ENCODE results near the gene VANGL1.

Gene VANGL1

DNA sequence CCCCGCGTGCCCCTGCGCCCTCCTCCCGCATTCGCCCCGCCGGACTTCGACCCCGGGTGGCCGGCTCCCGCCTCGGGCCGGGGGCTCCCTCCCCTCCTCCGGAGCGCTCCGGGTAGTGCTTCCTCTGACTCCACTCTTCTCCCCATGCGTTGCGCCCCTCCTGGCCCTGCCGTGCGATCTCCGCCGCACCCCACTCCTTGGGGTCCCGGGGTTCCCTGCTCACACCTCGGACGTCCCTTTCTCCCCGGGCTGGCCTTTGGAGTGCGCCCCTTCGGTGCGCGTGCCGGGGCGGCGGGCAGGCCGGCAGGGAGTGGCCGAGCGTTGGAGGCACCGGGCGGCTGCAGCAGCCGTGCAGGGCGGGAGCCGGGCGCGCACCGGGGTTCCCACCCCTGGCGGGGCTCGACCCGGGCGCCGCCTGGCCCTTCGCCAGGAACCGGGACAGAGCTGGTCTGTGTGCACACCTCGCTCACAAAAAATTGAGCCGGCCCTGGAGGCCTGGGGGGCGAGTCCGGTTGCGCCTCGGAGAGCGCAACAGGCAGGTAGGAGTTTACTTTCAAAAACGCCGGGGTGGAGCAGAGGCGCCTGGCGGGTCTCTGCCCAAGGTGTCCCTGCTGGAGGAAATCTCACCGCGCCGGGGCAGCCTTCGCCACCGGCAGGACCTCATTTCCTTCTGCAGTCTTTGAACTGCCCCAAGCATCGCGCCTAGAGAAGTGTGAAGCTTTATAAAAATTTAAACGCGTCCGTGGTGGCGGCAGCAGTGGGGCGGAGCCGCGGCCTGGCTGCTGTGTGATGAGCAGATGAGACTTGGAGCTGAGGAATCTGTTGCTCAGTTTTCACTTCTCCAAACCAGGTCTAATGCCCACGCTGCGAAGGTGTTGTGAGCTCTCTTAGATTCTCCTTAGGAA, 650 bp downstream of the VANGL1 start:
- peak overlapping the region; percentile 81 for H3K4me3 ChIP-seq (ENCODE audit: low read length)
- DNase-seq (ENCODE audit: low read depth, low spot score): no peak

DNA sequence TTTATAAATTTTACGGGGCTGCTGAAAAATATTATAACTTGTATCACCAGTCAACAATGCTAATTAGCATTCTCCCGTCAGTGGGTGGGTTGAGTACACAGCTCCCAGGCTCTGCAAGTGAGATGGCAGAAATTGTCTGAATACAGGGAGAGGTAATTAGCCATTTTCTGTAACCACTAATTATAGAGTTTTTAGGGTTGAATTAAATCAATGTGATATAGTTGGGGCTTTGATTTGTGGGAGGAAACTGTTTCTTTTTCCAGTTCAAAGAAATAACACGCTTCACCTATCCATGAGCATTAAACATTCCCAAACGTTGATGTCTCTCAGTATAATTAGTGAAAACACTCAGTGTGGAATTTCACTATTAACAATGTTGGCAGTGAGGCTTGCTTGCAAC, 1.5 kb downstream of the VANGL1 start:
- DNase-seq (ENCODE audit: low read depth, low spot score): no peak
- H3K4me3 ChIP-seq (ENCODE audit: low read length): peak overlapping the region; percentile 81

DNA sequence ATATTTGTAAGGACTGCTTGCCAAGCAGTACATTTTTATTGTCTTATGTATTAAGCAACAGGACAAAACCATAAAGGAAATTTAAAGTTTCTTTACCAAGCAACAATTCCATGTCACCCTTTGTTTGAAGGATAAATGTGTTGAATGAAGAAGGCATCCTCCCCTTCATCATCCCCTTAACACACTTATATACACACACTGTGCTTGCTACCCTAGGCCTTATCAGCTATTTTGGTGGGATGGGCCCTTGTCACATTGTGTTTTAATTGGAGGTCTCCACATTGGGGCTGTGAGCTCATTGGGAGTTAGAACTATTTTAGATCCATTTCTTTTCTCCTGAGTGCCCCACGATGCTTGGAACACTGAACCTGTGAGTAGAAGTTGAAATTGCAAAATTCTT, 1.9 kb downstream of the VANGL1 start:
- no peak for DNase-seq (ENCODE audit: low read depth, low spot score)
- peak overlapping the region; percentile 81 for H3K4me3 ChIP-seq (ENCODE audit: low read length)

DNA sequence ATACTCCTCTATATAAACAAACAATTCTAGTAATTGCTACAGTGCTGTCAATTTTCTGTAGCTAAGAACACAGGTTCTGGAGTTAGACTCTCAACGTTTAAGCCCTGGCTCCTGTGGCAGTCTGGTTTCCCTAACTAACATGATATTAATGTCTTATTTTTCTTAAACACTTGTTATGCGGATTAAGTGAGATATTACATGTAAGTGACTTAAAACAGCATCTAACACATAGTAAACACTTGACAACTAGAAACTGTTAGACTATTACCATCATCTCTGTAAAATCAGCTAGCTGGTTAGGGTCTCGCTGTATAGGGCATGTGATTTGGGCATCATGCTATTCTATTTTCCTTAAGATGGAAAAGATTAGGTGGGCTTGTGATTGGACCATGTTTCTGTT, 2.3 kb downstream of the VANGL1 start:
- no peak for DNase-seq (ENCODE audit: low read depth, low spot score)
- H3K4me3 ChIP-seq (ENCODE audit: low read length): peak overlapping the region; percentile 81

DNA sequence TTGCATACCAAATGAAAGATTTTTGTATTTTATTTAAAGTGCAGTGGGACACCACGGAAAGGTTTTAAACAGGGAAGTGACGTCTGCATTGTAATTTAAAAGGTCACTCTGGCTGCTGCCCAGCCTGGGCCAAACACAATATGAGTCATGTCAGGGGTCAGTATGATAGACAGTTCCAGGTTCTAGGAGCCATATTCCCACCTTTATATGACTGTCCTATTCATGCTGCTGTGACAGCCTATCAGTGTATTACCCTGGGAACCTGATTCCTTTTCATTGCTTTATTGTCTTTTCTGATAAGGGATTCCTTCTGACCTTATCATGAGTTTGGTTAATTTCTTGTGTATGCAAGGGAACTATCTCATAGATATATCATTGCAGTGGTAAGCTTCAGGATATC, 5.3 kb downstream of the VANGL1 start:
- peak overlapping the region; percentile 38 for H3K4me3 ChIP-seq (ENCODE audit: low read length)
- DNase-seq (ENCODE audit: low read depth, low spot score): no peak

DNA sequence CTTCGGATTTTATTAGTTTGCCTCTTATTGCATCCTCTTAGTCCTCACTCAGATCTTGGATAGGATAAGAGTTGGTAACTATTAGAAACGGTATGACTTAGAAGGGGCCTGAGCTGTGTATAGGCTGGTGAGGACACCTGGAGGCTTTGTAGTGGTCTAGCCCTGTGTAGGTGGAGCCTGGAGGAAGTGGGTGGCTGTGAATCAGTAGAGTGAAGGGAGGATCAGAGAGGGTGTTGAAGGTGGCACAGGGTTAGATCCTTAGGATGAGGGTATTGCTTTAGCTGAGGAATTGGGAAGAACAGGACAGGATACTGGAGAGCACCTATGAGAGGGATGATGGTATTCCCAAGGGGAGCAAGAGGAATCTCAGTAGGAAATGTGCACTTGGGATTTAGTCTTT, 5.7 kb downstream of the VANGL1 start:
- DNase-seq (ENCODE audit: low read depth, low spot score): peak; percentile 97
- H3K4me3 ChIP-seq (ENCODE audit: low read length): peak overlapping the region; percentile 54

DNA sequence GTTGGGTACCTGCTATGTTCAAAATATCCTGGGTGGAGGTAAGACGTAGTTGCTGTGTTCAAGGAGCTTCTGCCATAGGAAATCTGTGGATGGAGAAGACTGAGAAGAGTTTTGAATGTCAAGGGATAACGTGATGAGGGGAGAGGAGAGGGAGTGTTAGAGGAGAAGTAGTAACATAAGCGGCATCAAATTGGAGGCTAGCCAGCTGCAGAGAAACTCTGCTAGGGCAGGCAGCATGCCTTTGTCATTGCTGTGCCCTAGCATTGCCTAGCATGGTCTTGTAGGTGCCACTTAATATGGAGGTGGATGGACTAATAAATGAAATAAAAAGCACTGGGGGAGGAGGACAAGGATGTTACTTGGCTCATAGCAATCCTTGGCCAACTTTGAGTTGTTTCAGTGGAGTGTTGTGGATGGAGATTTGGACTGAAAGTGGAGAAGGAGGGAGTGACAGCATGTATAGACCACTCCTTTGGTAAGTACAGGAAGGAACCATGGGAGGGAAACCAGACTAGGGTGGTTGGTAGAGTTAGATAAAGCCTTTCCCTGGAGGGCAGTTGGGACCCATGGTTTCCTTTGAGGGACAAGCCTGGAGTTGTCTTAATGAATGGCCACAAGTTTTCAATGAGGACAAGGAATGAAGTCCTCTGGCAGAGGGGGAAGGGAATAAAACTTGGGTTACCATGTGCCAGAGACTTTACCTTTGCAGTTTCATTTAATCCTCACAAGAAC, 6.3 kb downstream of the VANGL1 start:
- peak overlapping the region; percentile 54 for H3K4me3 ChIP-seq (ENCODE audit: low read length)
- DNase-seq (ENCODE audit: low read depth, low spot score): no peak

DNA sequence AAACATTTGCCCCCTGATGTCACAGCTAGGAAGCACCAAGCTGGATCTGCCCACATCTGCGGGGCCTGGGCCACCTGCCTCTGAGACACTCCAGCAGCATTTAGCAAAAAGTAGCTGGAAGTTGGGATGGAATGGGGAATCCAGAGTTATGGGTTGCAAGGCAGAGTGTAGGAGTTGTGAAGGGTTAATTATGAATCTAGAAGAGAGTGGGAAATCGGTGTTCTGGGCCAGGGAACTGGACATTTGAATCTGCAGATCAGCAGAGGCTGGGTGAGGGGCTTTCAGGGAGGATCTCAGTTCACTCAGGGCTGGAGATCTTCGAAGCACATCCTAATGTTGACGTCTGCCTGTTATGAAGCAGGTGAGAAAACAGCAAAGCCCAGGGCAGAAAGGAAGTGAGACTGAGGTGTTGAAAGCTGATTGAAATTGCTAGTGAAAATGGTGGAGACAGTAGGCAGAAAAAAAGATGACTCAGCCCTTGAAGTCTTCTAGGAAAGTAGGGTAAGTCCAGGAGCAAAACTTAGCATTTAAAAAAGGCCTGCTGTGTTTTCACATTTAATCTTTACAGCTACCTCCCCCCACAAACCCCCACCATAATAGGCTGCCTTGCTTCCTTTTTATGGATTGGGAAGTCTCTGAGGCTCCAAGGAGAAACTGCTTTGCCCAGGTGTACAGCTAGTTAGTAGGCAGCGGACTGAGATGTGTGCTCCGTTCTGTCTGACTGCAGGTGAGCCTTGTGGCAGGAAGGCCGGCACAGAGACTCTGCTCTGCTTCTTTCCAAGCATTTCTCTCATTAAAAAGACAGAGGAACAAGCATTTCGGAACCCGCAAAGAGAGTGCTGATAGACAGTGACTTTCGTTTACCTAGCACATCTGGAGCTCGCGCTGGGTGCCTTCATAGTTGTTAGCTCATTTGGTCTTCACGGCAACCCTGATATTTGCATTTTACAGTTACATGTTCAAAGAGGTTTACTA, 7.2 kb downstream of the VANGL1 start:
- H3K4me3 ChIP-seq (ENCODE audit: low read length): peak overlapping the region; percentile 54

DNA sequence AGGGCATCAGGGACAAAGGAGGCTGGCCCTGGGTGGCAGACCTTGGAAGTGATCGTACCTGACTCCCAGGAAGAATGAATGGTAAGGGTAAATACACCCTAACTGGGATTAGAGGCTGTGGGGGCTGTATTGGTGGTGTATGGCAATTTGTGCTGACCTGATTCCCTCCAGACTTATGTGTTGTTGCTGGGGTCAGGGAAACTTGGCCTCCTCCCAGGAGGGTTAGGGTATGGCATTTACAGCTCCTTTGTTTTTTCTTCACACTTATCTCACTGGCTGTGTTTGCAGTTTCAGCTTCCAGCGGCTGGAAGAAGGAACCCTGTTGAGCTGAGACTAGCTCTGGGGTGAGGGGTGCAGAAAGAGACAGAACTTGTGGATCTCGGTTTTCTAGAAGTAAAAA, 8.2 kb downstream of the VANGL1 start:
- no peak for DNase-seq (ENCODE audit: low read depth, low spot score)
- H3K4me3 ChIP-seq (ENCODE audit: low read length): peak overlapping the region; percentile 54

More for the DNA sequence above, 7.2 kb downstream of the VANGL1 start:
- peak; percentile 63 for DNase-seq (ENCODE audit: low read depth, low spot score)

DNA sequence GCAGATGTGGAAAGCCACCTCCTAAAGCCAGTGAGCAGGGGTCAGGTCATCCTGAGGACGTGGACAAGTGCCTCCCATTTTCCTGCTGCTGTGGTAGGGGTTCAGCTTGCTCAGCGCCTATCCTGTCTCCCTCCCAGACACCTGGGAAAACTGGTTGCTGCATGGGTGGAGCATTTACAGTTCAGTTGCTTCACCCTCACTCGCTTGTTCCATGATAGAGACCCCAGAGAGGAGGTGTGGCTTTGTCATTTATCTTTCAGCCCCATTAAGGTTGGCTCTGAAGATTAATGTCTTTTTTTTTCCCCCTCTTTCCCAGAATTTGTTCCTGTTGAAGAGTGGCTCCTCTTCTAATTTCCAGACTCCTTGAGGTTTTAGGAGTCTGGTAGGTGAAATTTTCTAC, 9.2 kb downstream of the VANGL1 start:
- DNase-seq (ENCODE audit: low read depth, low spot score): no peak
- no peak overlapping the region for H3K4me3 ChIP-seq (ENCODE audit: low read length)

DNA sequence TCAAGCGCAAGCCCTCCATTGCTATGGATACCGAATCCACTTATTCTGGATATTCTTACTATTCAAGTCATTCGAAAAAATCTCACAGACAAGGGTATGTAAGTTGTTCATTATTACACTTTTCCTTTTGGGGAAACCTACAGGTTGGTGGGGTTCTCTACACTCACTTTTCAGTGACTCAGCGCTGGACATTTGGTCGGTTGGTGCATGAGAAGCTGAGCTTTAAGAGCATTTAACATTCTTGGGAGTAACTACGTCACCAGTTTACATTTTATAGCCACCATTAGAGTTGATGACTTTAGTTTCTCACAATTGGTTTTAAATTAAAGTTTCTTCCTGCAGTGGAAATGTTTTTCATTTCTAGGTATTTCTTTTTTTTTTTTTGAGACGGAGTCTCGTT, 9.6 kb downstream of the VANGL1 start:
- H3K4me3 ChIP-seq (ENCODE audit: low read length): no peak overlapping the region
- DNase-seq (ENCODE audit: low read depth, low spot score): no peak

DNA sequence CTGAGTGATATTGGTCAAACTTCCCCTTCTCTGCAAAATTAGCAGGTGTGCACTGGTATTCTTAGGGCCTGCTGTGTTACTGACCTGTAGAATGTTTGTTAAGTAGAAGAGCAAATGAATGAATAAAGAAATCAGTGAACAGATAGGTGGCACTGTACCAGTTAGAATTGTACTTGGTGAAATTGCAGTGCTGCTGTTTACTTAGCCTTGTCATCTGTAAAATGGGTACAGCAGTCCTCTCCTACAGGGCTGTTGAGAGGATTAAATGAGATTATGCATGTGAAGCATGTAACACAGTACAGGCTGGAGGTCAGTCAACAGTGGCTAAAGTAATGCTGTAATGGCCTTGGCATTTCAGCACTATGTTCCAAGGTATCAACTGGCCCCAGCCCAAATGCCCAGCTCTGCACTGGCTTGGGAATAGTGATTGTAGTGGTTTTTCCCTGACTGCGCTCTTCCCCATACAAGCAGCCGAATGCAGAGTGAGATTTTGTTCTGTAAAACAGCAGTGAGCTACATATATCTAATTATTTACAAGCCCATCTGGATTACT, 10.5 kb downstream of the VANGL1 start:
- no peak overlapping the region for H3K4me3 ChIP-seq (ENCODE audit: low read length)
- no peak for DNase-seq (ENCODE audit: low read depth, low spot score)

DNA sequence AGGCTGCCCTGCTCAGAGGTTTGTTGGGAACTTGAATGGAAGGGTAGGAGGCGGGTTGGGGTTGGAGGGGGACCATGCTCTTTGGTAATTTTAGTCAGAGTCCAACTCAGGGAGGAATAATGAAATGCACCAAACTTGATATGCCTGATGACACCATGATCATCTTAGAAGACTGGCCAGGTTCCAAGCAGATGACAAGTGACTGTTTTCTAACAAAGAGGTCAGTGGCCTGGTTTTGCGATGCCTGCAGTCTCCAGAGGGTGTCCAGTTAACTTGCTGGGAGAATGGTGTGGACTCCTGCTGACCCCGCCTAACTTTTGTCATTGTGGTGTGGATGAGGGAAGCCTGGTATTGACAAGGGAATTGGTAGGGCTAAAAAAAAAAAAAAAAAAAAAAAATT, 12.4 kb downstream of the VANGL1 start:
- no peak for DNase-seq (ENCODE audit: low read depth, low spot score)
- peak overlapping the region; percentile 20; the same call in 1 of the 2 replicates for H3K4me3 ChIP-seq (ENCODE audit: low read length)

DNA sequence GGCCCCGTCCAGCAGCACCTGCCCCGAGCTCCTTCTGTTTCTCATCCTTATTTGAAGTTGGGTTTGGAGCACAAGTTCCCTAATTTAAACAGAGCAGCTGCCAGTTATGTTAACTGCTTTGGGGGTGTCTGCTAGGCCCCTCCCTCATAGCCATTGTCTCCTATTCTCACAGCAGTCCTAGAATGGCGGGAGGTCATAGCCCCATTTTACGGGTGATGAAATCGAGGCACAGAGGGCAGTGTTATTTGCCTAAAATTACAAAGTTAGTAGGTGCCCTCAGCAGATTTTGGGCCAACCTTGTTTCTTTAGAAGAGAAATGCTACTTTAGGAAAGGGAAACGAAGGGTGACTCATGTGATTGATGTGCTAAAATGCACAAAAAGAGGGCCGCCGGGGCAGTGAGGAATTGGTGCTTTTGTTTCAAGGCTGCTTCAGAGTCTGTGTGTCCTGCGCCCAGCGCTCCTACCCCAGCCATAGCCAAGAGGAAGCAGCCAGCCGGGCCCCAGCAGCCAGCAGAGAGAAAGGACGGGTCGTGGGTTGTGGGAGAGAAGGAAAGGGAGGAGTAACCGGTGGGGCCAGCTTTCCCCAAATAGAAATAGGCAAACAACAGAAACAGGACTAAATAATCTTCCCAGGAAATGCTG, 13.0 kb downstream of the VANGL1 start:
- H3K4me3 ChIP-seq (ENCODE audit: low read length): peak overlapping the region; percentile 27
- DNase-seq (ENCODE audit: low read depth, low spot score): no peak

DNA sequence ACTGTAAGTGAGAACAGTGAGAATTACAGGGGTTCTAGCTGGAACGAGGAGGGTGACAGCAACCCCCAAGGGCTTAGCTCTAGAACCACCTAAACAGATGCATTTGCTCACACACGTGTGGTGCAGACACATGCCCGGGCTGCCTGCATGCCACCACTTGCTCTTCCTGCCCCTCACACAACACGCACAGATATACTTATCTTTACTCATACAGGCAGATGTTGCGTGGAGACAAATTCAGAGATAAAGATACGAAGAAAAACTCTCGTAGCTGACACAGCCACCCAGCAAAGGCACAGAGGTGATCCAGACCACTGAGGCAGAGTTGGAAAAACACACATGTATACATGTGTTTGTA, 13.5 kb downstream of the VANGL1 start:
- DNase-seq (ENCODE audit: low read depth, low spot score): peak; percentile 87
- peak overlapping the region; percentile 27 for H3K4me3 ChIP-seq (ENCODE audit: low read length)

DNA sequence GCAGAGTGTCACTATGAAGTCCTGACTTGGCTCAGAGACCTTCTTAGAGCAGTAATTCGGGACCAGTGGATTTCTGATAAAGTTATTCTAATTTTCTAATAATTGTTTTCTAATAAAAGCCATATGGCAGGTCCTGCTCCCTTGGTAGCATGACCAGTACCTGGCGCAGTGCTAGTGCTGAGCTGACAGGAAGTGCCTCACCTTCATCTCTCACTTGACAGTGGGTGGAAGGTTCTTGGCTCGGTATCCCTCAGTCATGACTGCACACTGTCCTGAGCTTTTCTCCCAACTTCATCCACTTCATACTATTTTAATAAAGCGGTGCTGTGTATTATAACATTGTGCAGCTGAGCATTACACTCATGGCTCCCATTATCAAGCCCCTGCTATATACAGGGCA, 14.1 kb downstream of the VANGL1 start:
- DNase-seq (ENCODE audit: low read depth, low spot score): no peak
- H3K4me3 ChIP-seq (ENCODE audit: low read length): peak overlapping the region; percentile 14

DNA sequence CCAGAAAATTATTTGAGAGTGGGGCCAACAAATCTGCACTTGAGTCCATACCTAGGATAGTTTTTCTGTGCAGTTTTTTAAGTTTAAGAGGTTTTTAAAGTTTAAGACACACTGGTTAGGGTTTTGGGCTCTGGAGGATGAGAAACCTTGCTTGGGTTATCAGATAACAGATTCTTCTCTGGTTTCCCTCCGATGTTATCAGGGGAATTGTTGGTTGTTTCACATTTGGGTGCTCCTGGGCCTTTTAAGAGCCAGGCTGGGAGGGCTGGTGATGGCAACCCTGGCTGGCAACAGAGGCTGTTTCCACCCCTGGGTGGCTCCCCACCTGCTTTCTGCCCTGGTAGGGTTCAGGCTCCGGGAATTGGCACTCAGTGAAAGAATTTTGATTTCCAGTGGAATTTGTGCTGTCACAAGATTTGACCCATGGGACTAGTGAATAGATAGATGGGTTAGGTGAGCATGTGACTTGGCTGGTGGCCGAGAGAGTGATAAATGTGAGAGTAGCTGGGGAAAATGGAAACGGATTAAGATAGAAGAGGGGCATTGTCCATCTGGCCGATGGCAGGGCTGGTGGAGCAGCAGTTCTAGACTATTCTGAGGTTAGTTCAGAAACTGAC, 14.8 kb downstream of the VANGL1 start:
- peak overlapping the region; percentile 7; the same call in 1 of the 2 replicates for H3K4me3 ChIP-seq (ENCODE audit: low read length)
- DNase-seq (ENCODE audit: low read depth, low spot score): peak; percentile 62

DNA sequence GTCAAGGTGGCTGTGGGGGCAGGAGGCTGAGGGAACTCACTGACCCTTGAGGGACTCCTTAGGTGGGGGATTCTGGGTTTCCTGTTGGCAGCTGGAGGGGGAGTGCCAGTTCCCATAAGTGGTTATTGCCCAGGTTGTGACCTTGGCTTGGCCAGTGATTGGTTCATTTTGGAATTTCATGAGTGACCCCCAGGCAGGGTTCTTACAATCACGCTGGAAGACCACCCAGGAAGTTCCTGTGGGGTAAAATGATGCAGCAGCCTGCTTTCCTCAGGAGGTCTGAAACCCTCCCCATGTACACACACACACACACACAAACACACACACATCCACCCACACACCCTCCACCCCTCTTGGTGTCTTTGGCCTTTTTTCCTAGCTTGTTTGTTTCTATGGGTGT, 16.9 kb downstream of the VANGL1 start:
- H3K4me3 ChIP-seq (ENCODE audit: low read length): no peak overlapping the region
- no peak for DNase-seq (ENCODE audit: low read depth, low spot score)

All from Jurkat, Clone E6-1 (cell line).